Epithelial cell of esophagus (primary cell): ENCODE data around the gene INVS.
A peak's percentile ranks its signal among the peaks of the same experiment; 100 is the strongest.
"Not testable (repeated sequence)": the region's sequence is repeated elsewhere in the genome, so short reads cannot be mapped to it uniquely, and the experiment has no call there.

Source experiments
- DNase-seq: peaks from one replicate; pipeline ENCODE4 v3.0.0; 2010; ENCODE audit warnings: low read depth
- H3K4me3 ChIP-seq: 2 replicates; pipeline ENCODE4 v1.5.1; 2011; ENCODE audit warnings: mild to moderate bottlenecking, low read length, control low read depth
- CTCF ChIP-seq: IDR thresholded peaks from 2 replicates; pipeline ENCODE4 v1.5.1; 2011; ENCODE audit warnings: low read depth, mild to moderate bottlenecking, low read length, control low read depth, inconsistent platforms; ENCODE audit not compliant: insufficient read depth; ENCODE audit errors: missing control alignments

The INVS gene

GRCh38 chr9:100322954-100323536 lies 224.0 kb downstream of the INVS start:
- peak; percentile 47 for DNase-seq
- peak; percentile 69 for TF ChIP-seq CTCF
- H3K4me3 ChIP-seq, result no peak overlapping the region

GRCh38 chr9:100324594-100325200 lies 225.7 kb downstream of the INVS start:
- TF ChIP-seq CTCF, result no peak
- peak; percentile 52 for DNase-seq

GRCh38 chr9:100338736-100339135 lies 239.7 kb downstream of the INVS start:
- peak; percentile 18 for DNase-seq
- not testable (repeated sequence) for H3K4me3 ChIP-seq

More at GRCh38 chr9:100324594-100325200, 225.7 kb downstream of the INVS start:
- no peak overlapping the region for H3K4me3 ChIP-seq

- no peak for DNase-seq
- H3K4me3 ChIP-seq, result no peak overlapping the region
- no peak for TF ChIP-seq CTCF
These were observed 241.2 kb downstream of the INVS start for GRCh38 chr9:100340224-100340623.

- no peak for DNase-seq
- TF ChIP-seq CTCF, result no peak
- no peak overlapping the region for H3K4me3 ChIP-seq
These were observed 242.8 kb downstream of the INVS start for GRCh38 chr9:100341889-100342288.

- no peak for TF ChIP-seq CTCF
- DNase-seq, result no peak
- no peak overlapping the region for H3K4me3 ChIP-seq
These were observed 247.8 kb downstream of the INVS start for GRCh38 chr9:100346836-100347235.

GRCh38 chr9:100350188-100350587 lies 251.1 kb downstream of the INVS start:
- no peak for TF ChIP-seq CTCF
- DNase-seq, result no peak
- H3K4me3 ChIP-seq, result no peak overlapping the region
